Measurements from ENCODE around the gene NCEH1.

- TF ChIP-seq CTCF (IDR thresholded peaks at IDR 0.05; ENCODE audit: low read depth, low read length, missing input control) = no peak
- TF ChIP-seq YY1 (IDR thresholded peaks at IDR 0.05) = no peak
- TF ChIP-seq REST (IDR thresholded peaks at IDR 0.05) = no peak
- no peak for TF ChIP-seq EGR1 (IDR thresholded peaks at IDR 0.05; ENCODE audit: low read depth in 2 of 2)
- TF ChIP-seq ZBTB33 (IDR thresholded peaks at IDR 0.05) = no peak
- no peak for TF ChIP-seq GABPA (IDR thresholded peaks at IDR 0.05 in 1 of 2, conservative IDR thresholded peaks at IDR 0.05 in 1 of 2)
- no peak for TF ChIP-seq MAX (IDR thresholded peaks at IDR 0.05)
- no peak for TF ChIP-seq NR2F2 (IDR thresholded peaks at IDR 0.05)
- no peak for TF ChIP-seq TAF1 (conservative IDR thresholded peaks at IDR 0.05)
Observed at GRCh38 chr3:172616031-172616461, 94.8 kb downstream of the NCEH1 start.

All from liver (tissue), 3 donors.